Tibial nerve (tissue), 4 donors: ENCODE measurements around the gene ITGB7. TPM values are rescaled to one million over a fixed set of nuclear protein-coding genes. Genes with fewer than 3 reads are reported as not detected.

Experiments used
- DNase-seq, 2 donors: peaks; one replicate each; pipeline ENCODE4 v3.0.0-alpha.2; 2019; ENCODE audit warnings: low spot score in 2 of 2
- H3K27ac ChIP-seq, 4 donors: fragments of 200-600 bp; sonication (generic) in 3 of 4; one replicate each; pipeline ENCODE4 v1.5.1; 2017 to 2019; ENCODE audit warnings: mild to moderate bottlenecking in 1 of 4
- H3K27me3 ChIP-seq, 2 donors: fragments of 200-600 bp; sonication (generic) in 1 of 2; one replicate each; pipeline versions ENCODE4 v1.5.1 to v1.6.0; 2017 to 2019
- H3K36me3 ChIP-seq, 3 donors: fragments of 200-600 bp; sonication (generic); one replicate each; pipeline ENCODE4 v1.5.1; 2018 to 2019
- H3K4me1 ChIP-seq, 4 donors: fragments of 200-600 bp; sonication (generic) in 3 of 4; one replicate each; pipeline ENCODE4 v1.5.1; 2017 to 2019
- H3K4me3 ChIP-seq, 4 donors: fragments of 200-600 bp; sonication (generic) in 3 of 4; one replicate each; pipeline ENCODE4 v1.5.1; 2017 to 2019; ENCODE audit warnings: mild to moderate bottlenecking in 1 of 4, moderate library complexity in 1 of 4
- H3K9me3 ChIP-seq, 4 donors: fragments of 200-600 bp; sonication (generic) in 3 of 4; one replicate each; pipeline ENCODE4 v1.5.1; 2017 to 2019
- EP300 ChIP-seq, 2 donors: sonication (generic); formaldehyde crosslinking; IDR thresholded peaks; one replicate each; pipeline ENCODE4 v1.6.1; 2017; ENCODE audit warnings: antibody characterized with exemption in 2 of 2, mild to moderate bottlenecking in 1 of 2
- POLR2A ChIP-seq, 2 donors: fragments of 450-650 bp; IDR thresholded peaks; one replicate each; pipeline ENCODE4 v1.6.1; 2017; ENCODE audit warnings: antibody characterized with exemption in 2 of 2, mild to moderate bottlenecking in 2 of 2, moderate library complexity in 2 of 2
- WGBS, 2 donors: methylation state at CpG; one replicate each; pipeline ENCODE4 v1.1.5; 2018; 5-methylcytosine and 5-hydroxymethylcytosine counted together
- total RNA-seq, 4 donors: library from RNA; depleted of rRNA; stranded (reverse); fragments of >200 nt; gene quantifications; one replicate each; pipeline ENCODE4 v1.1.0, GENCODE V29; 2016
- TF ChIP-seq, protein P1 (sequence below), 5 experiments: fragments of 200-600 bp in 3 of 5; fragments of 450-650 bp in 2 of 5; sonication (generic) in 3 of 5; IDR thresholded peaks; one replicate each; pipeline ENCODE4 v1.5.1; 2016 to 2019; ENCODE audit warnings: antibody characterized with exemption in 5 of 5, mild to moderate bottlenecking in 3 of 5, moderate library complexity in 2 of 5

ITGB7 gene
- total RNA-seq, 4 donors from 2014 or later = 3.6 to 15.1 (median 8.9) TPM

DNA sequence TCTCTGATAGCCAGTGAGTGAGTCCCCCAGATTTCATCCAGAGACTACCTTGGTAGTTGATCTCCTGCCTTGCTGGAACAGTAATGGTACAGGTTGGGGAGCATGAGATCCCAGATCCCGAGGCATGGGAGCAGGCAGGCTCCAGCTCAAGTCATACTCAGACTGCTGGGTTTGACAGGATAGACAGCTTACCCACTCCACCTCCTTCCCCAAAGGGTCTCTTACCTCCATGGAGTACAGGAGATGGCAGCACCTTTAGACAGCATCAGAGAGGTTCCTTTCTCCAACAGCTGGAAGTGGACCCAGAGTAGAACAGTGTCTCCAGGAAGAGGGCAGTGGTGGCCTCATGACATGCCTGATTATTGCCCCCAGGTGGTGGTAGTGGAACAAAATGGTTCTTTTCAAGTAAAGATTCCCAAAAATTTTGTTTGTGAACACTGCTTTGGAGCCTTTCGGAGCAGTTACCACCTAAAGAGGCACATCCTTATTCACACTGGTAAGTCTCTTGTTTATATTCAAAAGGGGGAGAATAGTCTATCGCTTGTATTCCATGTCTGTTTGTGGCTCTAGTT is 21.4 kb downstream of the ITGB7 start:
- Histone ChIP-seq H3K36me3 (peaks cover 0 to 83% (median 16%) of the 10 kb centered on the region in 3 donors), H3K27ac (no peak overlapping the region), H3K9me3 (no peaks in the 10 kb centered on the region), H3K4me3 (no peak overlapping the region), H3K27me3 (no peaks in the 10 kb centered on the region), H3K4me1 (peaks cover 0 to 67% (median 26%) of the 10 kb centered on the region in 4 donors)
- TF ChIP-seq, protein P1, sequence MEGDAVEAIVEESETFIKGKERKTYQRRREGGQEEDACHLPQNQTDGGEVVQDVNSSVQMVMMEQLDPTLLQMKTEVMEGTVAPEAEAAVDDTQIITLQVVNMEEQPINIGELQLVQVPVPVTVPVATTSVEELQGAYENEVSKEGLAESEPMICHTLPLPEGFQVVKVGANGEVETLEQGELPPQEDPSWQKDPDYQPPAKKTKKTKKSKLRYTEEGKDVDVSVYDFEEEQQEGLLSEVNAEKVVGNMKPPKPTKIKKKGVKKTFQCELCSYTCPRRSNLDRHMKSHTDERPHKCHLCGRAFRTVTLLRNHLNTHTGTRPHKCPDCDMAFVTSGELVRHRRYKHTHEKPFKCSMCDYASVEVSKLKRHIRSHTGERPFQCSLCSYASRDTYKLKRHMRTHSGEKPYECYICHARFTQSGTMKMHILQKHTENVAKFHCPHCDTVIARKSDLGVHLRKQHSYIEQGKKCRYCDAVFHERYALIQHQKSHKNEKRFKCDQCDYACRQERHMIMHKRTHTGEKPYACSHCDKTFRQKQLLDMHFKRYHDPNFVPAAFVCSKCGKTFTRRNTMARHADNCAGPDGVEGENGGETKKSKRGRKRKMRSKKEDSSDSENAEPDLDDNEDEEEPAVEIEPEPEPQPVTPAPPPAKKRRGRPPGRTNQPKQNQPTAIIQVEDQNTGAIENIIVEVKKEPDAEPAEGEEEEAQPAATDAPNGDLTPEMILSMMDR (IDR thresholded peaks at IDR 0.05) = no peak
- TF ChIP-seq EP300 (IDR thresholded peaks at IDR 0.05) = no peak
- no peak for TF ChIP-seq POLR2A (IDR thresholded peaks at IDR 0.05)
- no peak for DNase-seq
- 89 to 98% methylated on average over 3 of the region's 3 CpGs for WGBS, 2 donors

DNA sequence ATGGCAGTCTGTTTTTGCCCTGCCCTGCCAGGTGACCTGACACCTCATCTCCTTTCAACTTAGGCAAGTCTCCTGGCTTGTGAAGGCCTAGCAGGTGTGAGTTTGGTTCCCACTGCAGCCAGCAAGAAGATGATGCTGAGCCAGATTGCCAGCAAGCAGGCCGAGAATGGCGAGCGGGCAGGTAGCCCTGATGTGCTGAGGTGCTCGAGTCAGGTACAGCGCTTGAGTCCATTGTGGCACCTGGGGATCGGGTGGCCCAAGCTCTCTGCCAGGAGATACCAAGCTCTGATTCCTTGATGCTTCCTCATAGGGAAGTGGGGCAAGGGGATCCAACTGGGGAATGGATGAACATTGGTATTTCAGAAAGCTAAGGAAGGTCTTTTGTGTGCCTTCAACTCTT is 22.2 kb downstream of the ITGB7 start:
- H3K27ac ChIP-seq = no peak overlapping the region
- no peaks in the 10 kb centered on the region for H3K9me3 ChIP-seq
- no peak for DNase-seq
- H3K4me1 ChIP-seq = peaks cover 0 to 61% (median 25%) of the 10 kb centered on the region in 4 donors
- peaks cover 0 to 77% (median 16%) of the 10 kb centered on the region in 3 donors for H3K36me3 ChIP-seq
- 84 to 96% methylated on average over 6 of the region's 6 CpGs for WGBS, 2 donors
- H3K4me3 ChIP-seq = no peak overlapping the region
- no peaks in the 10 kb centered on the region for H3K27me3 ChIP-seq
- TF ChIP-seq, protein P1 (IDR thresholded peaks at IDR 0.05) = no peak
- TF ChIP-seq EP300 (IDR thresholded peaks at IDR 0.05) (no peak), POLR2A (IDR thresholded peaks at IDR 0.05) (no peak)

DNA sequence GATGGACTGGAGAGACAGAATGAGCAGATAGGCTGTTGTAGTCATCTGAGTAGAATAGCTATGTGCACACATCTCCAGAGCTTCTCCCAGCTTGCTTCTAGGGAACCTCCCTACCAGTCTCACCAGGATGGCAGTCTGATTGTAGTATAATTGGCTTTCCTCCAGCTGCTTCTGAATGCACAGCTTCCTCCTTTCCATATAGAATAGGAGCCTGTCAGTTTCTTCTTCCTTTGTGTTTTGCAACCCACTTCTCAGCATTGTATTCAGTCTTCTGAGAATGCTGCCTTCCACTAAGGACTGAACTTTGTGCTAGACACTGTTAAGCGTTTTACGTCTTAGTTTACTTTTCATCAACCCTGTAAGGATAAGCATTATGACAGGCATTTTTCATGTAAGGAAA is 24.1 kb downstream of the ITGB7 start:
- Histone ChIP-seq H3K27me3 (no peaks in the 10 kb centered on the region), H3K36me3 (peaks cover 0 to 58% (median 12%) of the 10 kb centered on the region in 3 donors), H3K4me3 (peak overlapping the region in 1 of 4 donors; percentile 8), H3K4me1 (peaks cover 0 to 60% (median 29%) of the 10 kb centered on the region in 4 donors), H3K9me3 (no peaks in the 10 kb centered on the region), H3K27ac (no peak overlapping the region)
- no peak for DNase-seq
- 25 to 26% methylated on average over 2 of the region's 2 CpGs for WGBS, 2 donors
- no peak for TF ChIP-seq POLR2A (IDR thresholded peaks at IDR 0.05)
- TF ChIP-seq EP300 (IDR thresholded peaks at IDR 0.05) = no peak
- TF ChIP-seq, protein P1 (IDR thresholded peaks at IDR 0.05) = no peak

DNA sequence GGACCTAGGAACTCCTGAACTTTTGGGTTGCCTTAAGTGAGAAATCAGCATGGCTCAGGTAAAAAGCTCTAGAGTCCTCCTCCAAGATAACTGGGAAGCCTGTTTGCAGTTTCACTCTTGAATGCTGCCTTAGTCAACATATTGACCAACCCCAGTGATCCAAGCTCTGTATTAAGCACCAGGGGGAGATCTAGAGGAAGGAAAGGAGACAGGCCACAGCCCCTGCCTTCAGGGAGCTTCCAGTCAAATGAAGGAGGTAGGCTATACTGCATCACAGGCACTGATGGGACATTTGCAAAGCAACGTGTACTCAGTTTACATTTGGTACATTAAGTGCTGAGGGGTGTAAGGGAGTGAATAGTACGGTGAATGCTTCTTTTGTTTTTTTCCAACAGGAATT is 25.1 kb downstream of the ITGB7 start:
- no peak for DNase-seq
- TF ChIP-seq EP300 (IDR thresholded peaks at IDR 0.05) (no peak), POLR2A (IDR thresholded peaks at IDR 0.05) (no peak)
- TF ChIP-seq, protein P1 (IDR thresholded peaks at IDR 0.05) = no peak
- no peaks in the 10 kb centered on the region for H3K27me3 ChIP-seq
- no peaks in the 10 kb centered on the region for H3K9me3 ChIP-seq
- peaks cover 0 to 60% (median 29%) of the 10 kb centered on the region in 4 donors for H3K4me1 ChIP-seq
- H3K4me3 ChIP-seq = peak overlapping the region in 2 of 4 donors; percentile 76 to 83
- WGBS, 2 donors = 24 to 49% methylated on average over 2 of the region's 2 CpGs
- peaks cover 0 to 48% (median 9%) of the 10 kb centered on the region in 3 donors for H3K36me3 ChIP-seq
- peak overlapping the region in 3 of 4 donors; percentile 2 to 95 (median 91) for H3K27ac ChIP-seq

- Histone ChIP-seq H3K9me3 (no peaks in the 10 kb centered on the region), H3K4me3 (peak overlapping the region; percentile 41 to 86 (median 80)), H3K27ac (peak overlapping the region; percentile 44 to 95 (median 92)), H3K4me1 (peaks cover 0 to 60% (median 29%) of the 10 kb centered on the region in 4 donors), H3K36me3 (peaks cover 0 to 40% (median under 1%) of the 10 kb centered on the region in 3 donors), H3K27me3 (no peaks in the 10 kb centered on the region)
- DNase-seq = peak in 1 of 2 donors; percentile 41
- TF ChIP-seq POLR2A (IDR thresholded peaks at IDR 0.05) (no peak), EP300 (IDR thresholded peaks at IDR 0.05) (no peak)
- TF ChIP-seq, protein P1 (IDR thresholded peaks at IDR 0.05) = no peak
- 1 to 3% methylated on average over 18 to 38 of the region's 57 CpGs for WGBS, 2 donors
Measured at GRCh38 chr12:53180931-53181645, 26.0 kb downstream of the ITGB7 start.
